ENCODE measurements around the gene TCF25.

The TCF25 gene

DNA sequence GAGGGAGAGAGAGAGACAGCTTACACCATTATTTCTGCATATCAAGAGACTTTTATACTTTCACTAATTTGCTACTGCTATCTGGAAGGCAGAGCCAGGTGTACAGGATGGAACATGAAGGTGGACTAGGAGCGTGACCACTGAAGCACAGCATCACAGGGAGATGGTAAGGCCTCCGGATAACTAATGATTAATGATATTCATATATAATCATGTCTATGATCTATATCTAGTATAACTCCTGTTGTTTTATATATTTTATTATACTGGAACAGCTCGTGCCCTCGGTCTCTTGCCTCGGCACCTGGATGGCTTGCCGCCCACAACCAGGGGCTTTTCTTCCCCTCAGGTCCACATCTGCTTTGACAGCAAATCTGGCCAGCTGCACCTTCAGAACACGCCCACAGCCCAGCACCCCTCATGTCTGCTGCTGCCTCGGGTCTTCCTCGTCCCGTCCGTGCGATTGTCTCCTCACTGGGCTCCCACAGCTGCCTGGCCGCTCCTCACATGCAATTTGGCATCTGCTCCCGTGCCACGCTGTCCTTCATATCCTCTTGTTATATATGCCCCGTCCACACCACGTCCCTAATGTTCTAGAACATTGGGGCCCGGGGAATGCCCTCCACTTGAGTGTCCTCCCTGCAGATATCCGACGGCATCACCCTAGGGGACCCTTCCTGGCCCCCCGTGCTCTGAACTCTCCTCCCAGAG lies 64.9 kb downstream of the TCF25 start:
- no peak for DNase-seq (ENCODE audit: low read depth in 2 of 2)

GRCh38 chr16:89944773-89945172 lies 71.4 kb downstream of the TCF25 start:
- DNase-seq (ENCODE audit: low read depth in 2 of 2) = no peak

DNA sequence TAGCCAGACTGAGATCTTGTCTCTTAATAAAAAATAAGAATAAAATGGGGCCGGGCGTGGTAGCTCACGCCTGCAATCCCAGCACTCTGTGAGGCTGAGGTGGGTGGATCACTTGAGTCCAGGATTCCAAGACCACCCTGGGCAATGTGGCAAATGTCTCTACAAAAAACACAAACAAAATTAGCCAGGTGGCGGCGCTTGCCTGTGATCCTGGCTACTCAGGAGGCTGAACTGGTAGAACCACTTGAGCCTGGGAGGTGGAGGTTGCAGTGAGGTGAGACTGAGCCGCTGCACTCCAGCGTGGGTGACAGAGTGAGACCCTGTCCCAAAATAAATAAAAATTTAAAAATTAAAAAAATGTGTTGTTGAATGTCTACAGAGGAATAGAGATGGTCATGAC lies 72.3 kb downstream of the TCF25 start:
- DNase-seq (ENCODE audit: low read depth in 2 of 2) = no peak

- DNase-seq (ENCODE audit: low read depth in 2 of 2) = no peak
Observed at GRCh38 chr16:89946515-89946914, 73.1 kb downstream of the TCF25 start.

GRCh38 chr16:89949121-89949742 lies 75.8 kb downstream of the TCF25 start:
- DNase-seq (ENCODE audit: low read depth in 2 of 2) = no peak

DNA sequence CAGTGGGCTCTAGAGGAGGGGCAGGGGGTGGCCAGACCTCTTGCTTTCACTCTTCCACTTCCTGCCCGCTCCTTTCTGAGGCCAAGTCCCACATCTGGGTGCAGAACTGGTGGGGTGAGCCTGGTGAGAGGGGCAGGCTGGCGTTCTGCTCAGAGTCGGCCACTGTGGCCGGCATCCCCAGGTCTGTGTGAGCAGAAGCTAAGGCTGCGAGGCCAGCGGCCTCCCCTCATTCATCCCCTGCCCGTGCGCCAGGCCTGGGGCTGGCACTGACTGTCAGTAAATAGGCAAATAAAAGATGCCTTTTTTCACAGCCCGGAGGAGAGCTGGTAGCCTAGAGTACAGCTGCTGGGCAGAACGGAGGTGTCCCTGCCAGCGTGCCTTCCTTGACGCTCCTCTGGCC lies 76.4 kb downstream of the TCF25 start:
- no peak for DNase-seq (ENCODE audit: low read depth in 2 of 2)

DNA sequence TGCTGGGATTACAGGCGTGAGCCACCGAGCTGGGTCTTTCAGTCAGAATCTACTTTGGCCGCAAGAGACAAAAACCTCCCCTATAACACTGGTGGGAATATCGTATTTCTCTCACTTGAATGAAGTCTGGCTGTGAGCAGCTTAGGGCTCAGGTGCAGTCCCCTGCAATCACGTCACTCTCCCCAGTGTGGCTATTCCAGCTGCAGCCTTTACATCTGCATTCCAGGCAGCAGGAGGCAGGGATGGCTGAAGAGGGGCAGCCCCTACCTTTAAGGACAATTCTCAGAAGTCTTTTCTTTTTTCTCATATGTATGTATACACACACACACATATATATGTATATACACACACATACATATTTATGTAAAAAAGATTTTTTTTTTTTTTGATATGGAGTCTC lies 78.1 kb downstream of the TCF25 start:
- DNase-seq (ENCODE audit: low read depth in 2 of 2) = no peak

GRCh38 chr16:89952049-89952448 lies 78.7 kb downstream of the TCF25 start:
- no peak for DNase-seq (ENCODE audit: low read depth in 2 of 2)

DNA sequence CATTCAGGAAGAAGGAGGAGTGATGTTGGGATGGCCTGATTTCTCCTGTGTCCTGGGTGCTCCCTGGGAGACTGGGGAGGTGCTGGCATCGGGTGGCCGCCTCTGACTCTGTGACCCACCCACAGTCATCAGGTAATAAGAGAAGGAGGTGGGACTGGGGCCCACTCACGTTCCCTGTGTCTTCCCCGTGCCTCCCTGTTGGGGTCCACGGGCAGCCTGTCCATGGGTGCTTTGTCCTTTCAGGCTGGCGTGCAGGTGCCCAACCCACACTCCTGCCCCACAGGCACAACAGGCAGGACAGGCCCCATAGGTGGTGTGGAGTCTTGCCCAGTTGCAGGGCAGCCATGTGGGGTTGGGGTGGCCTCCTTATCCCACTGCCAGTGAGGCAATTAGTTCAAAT lies 79.2 kb downstream of the TCF25 start:
- no peak for DNase-seq (ENCODE audit: low read depth in 2 of 2)

- DNase-seq (ENCODE audit: low read depth in 2 of 2) = no peak
Observed at GRCh38 chr16:89953671-89954406, 80.4 kb downstream of the TCF25 start.

DNA sequence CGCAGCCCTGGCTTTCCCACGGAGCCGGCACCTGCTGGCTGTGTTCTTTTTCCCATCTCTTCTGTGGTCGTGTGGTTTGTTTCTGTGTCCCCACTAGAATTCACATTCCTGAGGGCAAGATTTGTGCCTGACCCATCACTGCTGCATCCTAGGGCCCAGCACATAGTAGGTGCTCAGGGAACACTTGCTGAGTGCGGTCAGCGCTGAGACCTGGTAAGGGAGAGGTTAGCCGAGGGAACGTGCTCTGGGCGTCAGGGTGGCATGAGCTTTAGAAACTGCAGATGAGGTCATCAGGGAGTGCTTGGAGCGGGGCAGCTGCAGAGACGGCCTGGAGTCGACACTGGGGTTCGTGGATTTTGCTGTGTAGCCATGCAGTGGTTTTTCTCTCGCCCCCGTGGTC lies 81.1 kb downstream of the TCF25 start:
- no peak for DNase-seq (ENCODE audit: low read depth in 2 of 2)

DNA sequence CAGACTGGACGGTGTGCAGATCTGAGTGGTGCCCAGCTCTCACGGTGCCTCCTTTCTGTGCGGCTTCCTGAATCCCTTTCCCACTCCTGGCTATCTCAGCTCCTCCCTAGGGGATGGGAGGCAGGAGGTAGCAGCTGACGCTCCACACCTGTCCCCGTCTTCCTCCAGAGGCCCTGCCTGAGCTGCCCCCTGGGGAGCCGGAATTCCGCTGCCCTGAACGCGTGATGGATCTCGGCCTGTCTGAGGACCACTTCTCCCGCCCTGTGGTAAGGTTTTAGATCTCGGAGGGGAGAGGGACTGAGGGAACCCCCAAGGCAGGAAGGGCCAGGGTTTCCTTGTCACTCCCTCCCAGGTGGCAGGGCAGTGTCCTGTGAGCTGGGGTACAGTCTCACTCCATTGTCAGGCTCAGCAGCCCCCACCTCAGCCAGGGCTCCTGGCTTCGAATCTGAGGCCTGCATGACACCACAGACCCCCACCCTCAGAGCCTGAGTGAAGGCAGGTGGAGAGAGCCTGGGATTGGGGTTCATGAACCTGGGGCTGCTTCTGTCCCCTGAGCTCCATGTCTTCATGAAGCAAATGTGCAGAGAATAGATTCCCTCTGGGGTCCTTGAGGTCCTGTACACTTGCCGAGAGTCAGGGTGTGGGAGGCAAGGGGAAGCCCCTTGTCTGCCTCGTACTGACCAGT lies 81.8 kb downstream of the TCF25 start:
- no peak for DNase-seq (ENCODE audit: low read depth in 2 of 2)

DNA sequence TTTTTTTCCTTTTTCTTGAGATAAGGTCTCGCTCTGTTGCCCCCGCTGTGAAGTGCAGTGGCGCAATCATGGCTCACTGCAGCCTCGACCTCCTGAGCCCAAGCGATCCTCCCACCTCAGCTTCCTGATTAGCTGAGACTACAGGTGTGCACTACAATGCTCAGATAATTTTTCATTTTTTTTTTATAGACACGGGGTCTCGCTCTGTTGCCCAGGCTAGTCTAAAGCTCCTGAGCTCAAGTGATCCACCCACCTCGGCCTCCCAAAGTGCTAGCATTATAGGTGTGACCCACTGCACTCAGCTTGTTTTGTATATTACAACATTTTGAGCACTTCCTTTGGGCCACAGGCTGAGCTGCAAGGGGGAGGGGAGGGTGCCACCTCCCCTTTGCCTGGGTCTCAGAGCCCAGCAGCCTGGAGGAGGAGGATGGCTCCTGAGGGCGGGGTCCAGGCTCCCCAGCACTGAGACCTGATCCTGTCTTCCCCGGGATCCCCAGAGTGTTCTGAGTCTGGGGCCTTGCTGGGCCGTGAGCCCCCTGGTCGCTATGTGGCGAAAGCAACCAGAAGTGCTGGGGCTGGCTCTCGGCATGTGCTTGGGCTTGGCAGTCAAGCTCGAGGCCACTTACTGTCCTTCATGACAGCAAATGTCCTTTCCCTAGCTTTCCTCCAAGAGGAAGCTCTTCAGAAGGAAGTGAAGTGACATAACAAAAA lies 83.3 kb downstream of the TCF25 start:
- no peak for DNase-seq (ENCODE audit: low read depth in 2 of 2)

GRCh38 chr16:89957216-89957785 lies 83.9 kb downstream of the TCF25 start:
- no peak for DNase-seq (ENCODE audit: low read depth in 2 of 2)

DNA sequence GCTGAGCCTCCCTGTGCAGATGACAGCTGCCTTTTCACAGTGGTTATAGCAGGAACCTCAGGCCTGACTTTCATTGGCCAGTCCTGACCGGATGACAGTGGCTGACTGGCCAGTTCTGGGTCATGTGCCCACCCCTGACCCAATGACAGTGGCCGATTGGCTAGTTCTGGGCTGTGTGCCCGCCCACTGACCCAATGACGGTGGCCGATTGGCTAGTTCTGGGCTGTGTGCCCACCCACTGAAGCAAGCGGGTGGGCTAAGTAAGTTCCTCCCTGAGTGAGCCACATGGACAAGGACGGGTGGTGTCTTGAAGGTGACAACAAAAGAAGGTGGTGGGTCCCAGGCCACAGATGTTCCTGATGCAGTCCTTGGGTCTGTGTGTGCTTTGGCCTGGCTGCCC lies 84.7 kb downstream of the TCF25 start:
- no peak for DNase-seq (ENCODE audit: low read depth in 2 of 2)

- no peak for DNase-seq (ENCODE audit: low read depth in 2 of 2)
Observed at GRCh38 chr16:89958596-89958995, 85.2 kb downstream of the TCF25 start.

DNA sequence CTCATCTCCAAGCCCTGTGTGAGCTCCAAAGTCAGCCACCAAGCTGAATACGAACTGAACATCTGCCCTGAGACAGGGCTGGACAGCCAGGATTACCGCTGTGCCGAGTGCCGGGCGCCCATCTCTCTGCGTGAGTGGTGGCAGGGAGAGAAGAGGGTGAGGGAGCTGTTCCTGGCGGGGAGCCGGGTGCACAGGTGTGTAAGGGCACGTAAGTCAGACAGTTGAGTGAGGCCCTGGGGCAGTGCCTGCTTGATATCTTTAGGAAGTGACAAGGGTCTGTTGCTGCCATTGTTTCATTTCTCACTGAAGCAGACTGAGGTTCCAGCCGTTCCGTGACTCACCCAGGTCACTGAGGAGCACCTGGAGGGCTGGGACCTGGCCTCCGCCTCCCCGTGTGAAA lies 87.6 kb downstream of the TCF25 start:
- no peak for DNase-seq (ENCODE audit: low read depth in 2 of 2)

Measured in activated CD4-positive, alpha-beta T cell treated with anti-CD3 and anti-CD28 coated beads for 24 hours (primary cell).